ENCODE data around the gene ANKRD42. TPM values are rescaled to one million over a fixed set of nuclear protein-coding genes. Genes with fewer than 3 reads are reported as not detected.

ANKRD42 gene
- total RNA-seq, 1 experiment from 2014 or later, result 5.7 TPM

GRCh38 chr11:83161610-83162199 is 31.8 kb upstream of the ANKRD42 start (continued):
- TF ChIP-seq GRHL2 (CRISPR knock-in tag; IDR thresholded peaks at IDR 0.05; ENCODE audit: insufficient replicate concordance, severe bottlenecking), result no peak
- no peak for TF ChIP-seq MLX (CRISPR knock-in tag; IDR thresholded peaks at IDR 0.05)
- no peak for TF ChIP-seq CBFB (CRISPR knock-in tag; IDR thresholded peaks at IDR 0.05; ENCODE audit: low read depth)
- TF ChIP-seq, protein P1, sequence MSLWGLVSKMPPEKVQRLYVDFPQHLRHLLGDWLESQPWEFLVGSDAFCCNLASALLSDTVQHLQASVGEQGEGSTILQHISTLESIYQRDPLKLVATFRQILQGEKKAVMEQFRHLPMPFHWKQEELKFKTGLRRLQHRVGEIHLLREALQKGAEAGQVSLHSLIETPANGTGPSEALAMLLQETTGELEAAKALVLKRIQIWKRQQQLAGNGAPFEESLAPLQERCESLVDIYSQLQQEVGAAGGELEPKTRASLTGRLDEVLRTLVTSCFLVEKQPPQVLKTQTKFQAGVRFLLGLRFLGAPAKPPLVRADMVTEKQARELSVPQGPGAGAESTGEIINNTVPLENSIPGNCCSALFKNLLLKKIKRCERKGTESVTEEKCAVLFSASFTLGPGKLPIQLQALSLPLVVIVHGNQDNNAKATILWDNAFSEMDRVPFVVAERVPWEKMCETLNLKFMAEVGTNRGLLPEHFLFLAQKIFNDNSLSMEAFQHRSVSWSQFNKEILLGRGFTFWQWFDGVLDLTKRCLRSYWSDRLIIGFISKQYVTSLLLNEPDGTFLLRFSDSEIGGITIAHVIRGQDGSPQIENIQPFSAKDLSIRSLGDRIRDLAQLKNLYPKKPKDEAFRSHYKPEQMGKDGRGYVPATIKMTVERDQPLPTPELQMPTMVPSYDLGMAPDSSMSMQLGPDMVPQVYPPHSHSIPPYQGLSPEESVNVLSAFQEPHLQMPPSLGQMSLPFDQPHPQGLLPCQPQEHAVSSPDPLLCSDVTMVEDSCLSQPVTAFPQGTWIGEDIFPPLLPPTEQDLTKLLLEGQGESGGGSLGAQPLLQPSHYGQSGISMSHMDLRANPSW (CRISPR knock-in tag; conservative IDR thresholded peaks at IDR 0.05; ENCODE audit: low read depth), result no peak
- no peak for TF ChIP-seq AFF4 (CRISPR knock-in tag; IDR thresholded peaks at IDR 0.05; ENCODE audit: borderline replicate concordance)
- no peak for TF ChIP-seq MYBL2 (CRISPR knock-in tag; IDR thresholded peaks at IDR 0.05)
- no peak for TF ChIP-seq SP1 (CRISPR knock-in tag; conservative IDR thresholded peaks at IDR 0.05)

- Mint-ChIP-seq H3K36me3 (peaks cover 47% of the 10 kb centered on the region), H3K4me3 (no peak overlapping the region), H3K4me1 (peaks cover 29% of the 10 kb centered on the region), H3K9me3 (no peaks in the 10 kb centered on the region), H3K27ac (peak overlapping the region; percentile 90), H3K27me3 (ENCODE audit: low read depth) (no peaks in the 10 kb centered on the region)
- DNase-seq (ENCODE audit: low spot score), result no peak
- TF ChIP-seq NFATC4 (CRISPR knock-in tag; IDR thresholded peaks at IDR 0.05) (no peak), NR2C2 (CRISPR knock-in tag; IDR thresholded peaks at IDR 0.05) (no peak), CREB1 (CRISPR knock-in tag; IDR thresholded peaks at IDR 0.05) (no peak), TEAD4 (CRISPR knock-in tag; IDR thresholded peaks at IDR 0.05) (no peak), TEAD1 (CRISPR knock-in tag; IDR thresholded peaks at IDR 0.05) (no peak), PREB (CRISPR knock-in tag; IDR thresholded peaks at IDR 0.05; ENCODE audit: borderline replicate concordance) (no peak), NFYB (CRISPR knock-in tag; conservative IDR thresholded peaks at IDR 0.05; ENCODE audit: low read depth) (no peak), HMGA2 (CRISPR knock-in tag; IDR thresholded peaks at IDR 0.05) (no peak), CBFB (CRISPR knock-in tag; IDR thresholded peaks at IDR 0.05; ENCODE audit: low read depth) (no peak), MYBL2 (CRISPR knock-in tag; IDR thresholded peaks at IDR 0.05) (no peak), ZNF317 (CRISPR knock-in tag; IDR thresholded peaks at IDR 0.05; ENCODE audit: borderline replicate concordance, low read depth) (no peak), KAT7 (CRISPR knock-in tag; IDR thresholded peaks at IDR 0.05; ENCODE audit: borderline replicate concordance) (no peak), HMGXB4 (CRISPR knock-in tag; IDR thresholded peaks at IDR 0.05) (no peak), ZNF416 (CRISPR knock-in tag; IDR thresholded peaks at IDR 0.05) (no peak)
- CTCF ChIA-PET, result no interaction called here
- POLR2A ChIA-PET, result no interaction called here
- ATAC-seq, result no peak
These were observed 31.1 kb upstream of the ANKRD42 start for GRCh38 chr11:83162377-83162776.

Measured in WTC11 (cell line).